ENCODE data around the gene OR4D11.

GRCh38 chr11:59550368-59550841, 47.0 kb downstream of the OR4D11 start:
- TF ChIP-seq, protein P1, sequence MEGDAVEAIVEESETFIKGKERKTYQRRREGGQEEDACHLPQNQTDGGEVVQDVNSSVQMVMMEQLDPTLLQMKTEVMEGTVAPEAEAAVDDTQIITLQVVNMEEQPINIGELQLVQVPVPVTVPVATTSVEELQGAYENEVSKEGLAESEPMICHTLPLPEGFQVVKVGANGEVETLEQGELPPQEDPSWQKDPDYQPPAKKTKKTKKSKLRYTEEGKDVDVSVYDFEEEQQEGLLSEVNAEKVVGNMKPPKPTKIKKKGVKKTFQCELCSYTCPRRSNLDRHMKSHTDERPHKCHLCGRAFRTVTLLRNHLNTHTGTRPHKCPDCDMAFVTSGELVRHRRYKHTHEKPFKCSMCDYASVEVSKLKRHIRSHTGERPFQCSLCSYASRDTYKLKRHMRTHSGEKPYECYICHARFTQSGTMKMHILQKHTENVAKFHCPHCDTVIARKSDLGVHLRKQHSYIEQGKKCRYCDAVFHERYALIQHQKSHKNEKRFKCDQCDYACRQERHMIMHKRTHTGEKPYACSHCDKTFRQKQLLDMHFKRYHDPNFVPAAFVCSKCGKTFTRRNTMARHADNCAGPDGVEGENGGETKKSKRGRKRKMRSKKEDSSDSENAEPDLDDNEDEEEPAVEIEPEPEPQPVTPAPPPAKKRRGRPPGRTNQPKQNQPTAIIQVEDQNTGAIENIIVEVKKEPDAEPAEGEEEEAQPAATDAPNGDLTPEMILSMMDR (conservative IDR thresholded peaks at IDR 0.05; ENCODE audit: low read length): peak; percentile 48
- no peak for TF ChIP-seq EZH2phosphoT487 (IDR thresholded peaks at IDR 0.05; ENCODE audit: borderline replicate concordance)
